Adipose tissue (tissue), 3 donors: ENCODE data around the gene ZNF444. TPM values are rescaled to one million over a fixed set of nuclear protein-coding genes. Genes with fewer than 3 reads are reported as not detected.

ENCODE experiments used
- H3K27ac ChIP-seq: one replicate; pipeline ENCODE4 v1.5.1; 2013; ENCODE audit warnings: low read depth, low read length
- WGBS, 3 donors: extraction: QIAGEN DNeasy Blood & Tissue Kit; methylation state at CpG; one replicate each; pipeline ENCODE4 v1.1.7; 2013; 5-methylcytosine and 5-hydroxymethylcytosine counted together
- polyA plus RNA-seq, 3 donors: library from polyadenylated mRNA; stranded (reverse); fragments of 200-250 nt; gene quantifications; one replicate each; pipeline ENCODE4 v1.2.3, GENCODE V29; 2013
- donor health status: healthy with polysubstance abuse.
- donor health status: Bipolar disorder and iron deficiency.
- donor health status: healthy.

The ZNF444 gene
- polyA plus RNA-seq, 3 donors: 13.7 to 32.2 (median 14.9) TPM

DNA sequence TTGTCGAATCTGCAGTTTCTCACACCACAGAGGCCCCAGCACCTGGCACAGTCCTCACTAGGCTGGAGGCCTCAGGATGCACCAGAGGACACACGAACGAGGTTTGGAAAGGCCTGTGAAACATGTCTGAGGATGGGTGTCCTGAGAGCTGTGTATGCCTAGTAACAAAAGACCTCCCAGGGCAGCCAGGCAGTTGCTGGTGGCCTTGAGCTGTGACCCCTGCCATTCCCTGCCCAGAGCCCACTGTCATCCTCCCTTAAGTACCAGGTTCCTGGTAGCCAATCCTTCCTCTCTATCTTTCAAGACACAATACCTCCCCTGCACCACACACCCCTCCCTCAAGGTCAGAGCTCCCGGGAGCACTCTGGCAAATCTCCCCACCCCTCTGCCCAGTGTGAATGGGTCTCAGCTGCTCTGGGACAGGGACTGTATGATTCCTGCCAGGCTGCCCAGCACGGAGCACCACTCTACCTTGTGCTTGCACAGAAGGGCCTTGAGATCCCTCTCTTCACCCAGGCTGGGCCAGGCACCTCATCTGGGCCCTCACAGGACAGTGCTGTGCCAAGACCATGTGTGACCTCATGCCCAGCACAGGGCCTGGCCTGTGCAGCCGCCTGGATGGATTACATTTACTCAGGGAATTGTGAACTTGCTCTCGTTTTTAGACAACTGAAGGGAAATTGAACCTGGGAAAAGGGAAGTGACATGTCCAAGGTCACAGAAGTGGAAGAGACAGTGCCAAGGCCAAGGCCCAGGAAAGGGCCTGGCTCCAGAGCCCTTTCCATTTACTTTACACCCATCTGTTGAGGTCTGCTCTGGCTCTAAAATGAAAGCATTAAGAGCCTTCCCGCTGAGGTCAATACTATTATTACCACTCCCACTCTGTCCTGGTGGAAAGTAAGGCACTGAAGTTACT, 22.2 kb upstream of the ZNF444 start:
- H3K27ac ChIP-seq: no peak overlapping the region
- WGBS, 3 donors: 19 to 34% (median 33%) methylated on average over 8 of the region's 8 CpGs

DNA sequence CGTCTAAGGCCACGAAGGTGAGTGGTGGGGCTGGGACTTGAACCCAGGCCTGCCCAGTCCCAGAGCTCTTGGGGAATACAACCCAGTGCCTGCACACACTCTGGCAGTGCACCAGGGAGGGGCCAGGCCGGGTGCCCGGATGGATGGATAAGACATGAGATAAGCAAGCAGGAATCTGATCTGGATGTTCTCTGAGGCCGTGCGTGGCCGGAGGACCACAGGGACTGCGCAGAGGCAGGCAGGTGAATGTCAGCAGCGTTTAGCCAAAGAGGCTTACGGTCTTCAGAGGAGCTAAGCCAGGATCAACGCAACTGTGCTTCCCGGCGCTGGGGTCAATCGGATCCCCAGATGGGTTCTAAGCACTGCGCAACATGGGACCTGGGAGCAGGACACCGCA, 21.5 kb upstream of the ZNF444 start:
- 19 to 24% (median 20%) methylated on average over 16 of the region's 16 CpGs for WGBS, 3 donors
- H3K27ac ChIP-seq: peak overlapping the region; percentile 60

DNA sequence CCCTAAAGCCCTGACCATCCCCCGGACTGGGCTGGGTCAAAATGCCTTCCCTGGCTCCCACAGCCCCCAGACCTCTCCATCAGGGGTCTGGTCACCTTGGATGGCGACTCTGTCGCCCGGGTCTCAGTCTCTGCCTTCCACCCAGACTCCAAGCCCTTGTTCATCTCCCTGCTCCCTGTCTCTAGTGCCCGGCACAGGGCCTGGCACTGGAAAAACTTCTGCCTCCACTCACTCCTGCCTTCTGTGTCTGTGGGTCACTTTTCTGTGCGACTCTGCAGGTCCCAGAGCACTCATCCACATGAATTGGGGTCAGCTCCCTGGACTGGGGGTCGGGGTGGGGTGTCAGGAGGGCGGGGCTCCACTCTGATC, 21.1 kb upstream of the ZNF444 start:
- peak overlapping the region; percentile 60 for H3K27ac ChIP-seq
- 5 to 11% (median 6%) methylated on average over 8 of the region's 8 CpGs for WGBS, 3 donors

DNA sequence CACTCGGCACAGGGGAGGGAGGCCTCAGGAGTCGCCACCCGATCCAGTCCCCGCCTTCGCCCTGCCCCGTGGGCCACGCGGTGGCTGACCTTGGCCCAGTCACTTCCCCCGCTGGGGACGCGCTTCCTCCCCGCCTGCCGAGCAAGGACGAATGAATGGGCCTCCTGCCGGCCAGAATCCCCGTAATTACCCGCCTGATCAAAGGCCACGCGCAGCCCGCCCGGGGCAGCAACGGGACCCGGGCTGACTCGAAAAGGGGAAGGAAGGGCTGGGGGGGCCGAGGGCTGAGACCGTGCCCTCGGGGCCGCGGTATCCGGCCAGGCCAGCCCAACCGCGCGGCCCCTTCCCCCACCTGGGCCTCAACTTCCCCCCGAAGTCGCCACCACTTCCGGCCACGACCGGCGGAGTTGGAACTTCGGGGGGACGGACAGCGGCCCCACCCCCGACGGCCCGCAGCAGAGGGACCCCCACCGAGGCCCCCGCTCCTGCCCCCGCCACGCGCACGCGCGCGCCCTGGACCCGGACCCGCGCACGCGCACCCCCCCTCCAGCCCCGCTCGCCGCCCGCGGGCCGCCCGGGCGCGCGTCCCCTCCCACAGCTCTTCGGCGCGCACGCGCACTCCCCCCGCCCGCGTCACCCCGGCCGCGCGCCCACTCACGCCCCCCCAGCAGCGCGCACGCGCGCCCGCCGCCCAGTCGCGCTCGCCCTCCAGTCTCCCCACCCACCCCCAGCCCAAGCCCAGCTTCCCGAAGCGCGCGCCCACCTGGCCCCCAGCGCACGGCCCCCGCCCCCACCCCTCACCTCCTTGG, 20.5 kb upstream of the ZNF444 start:
- peak overlapping the region; percentile 57 for H3K27ac ChIP-seq
- WGBS, 3 donors: 0 to 1% (median 1%) methylated on average over 22 to 95 of the region's 99 CpGs

DNA sequence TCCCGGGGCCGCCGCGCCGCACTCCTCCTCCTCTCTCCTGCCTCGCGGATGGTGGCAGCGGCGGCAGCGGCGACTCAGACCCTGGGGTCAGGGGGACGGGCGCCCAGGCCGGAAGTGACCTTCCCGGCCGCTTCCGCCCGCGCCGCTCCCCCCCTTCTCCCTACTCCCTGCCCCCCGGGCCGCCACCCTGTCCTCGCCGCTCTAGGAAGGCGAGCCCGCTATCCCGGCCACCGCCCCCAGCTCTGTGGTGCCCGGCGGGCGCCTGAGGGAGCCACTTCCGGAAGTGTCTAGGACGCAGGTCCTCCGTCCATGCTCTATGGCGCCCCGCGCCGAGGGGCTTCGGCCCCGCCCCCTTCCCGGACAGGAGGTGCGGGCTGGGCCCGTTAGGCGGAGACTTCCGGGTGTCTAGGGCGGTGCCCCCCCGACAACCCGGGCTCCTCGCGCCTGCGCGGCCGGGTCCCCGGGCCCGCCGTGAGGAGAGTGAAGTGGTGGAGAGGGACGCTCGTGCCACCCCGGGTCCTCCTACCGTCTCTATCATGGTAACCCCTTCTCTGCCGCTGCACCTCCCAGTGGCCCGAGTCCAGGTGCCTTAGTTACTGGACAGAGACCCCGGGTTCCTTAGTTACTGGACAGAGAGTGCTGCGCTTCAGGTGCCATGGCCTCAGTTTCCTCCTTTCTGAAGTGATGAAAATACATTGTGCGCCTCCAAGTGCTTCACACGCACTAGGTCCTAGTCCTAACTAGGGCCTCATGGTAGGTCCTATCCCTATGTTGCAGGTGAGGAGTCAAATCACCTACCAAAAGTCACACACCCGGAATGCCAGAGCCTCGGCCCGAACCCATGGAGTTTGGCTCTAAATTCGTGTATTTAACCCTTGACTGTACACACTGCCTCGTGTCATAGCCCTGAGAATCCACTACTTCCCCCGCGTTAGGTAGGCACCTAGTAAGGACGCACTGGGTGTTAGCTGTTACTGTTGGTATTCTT, 19.6 kb upstream of the ZNF444 start, which contains the start of gene ZNF787:
Gene ZNF787, minus strand, starts transcription at position 116 of the 988 bp plus-strand sequence. CDS start 18,078 bp downstream, outside the sequence.
- 5 to 7% (median 6%) methylated on average over 64 to 74 of the region's 74 CpGs for WGBS, 3 donors
- H3K27ac ChIP-seq: peak within 1 kb of the TSS; percentile 60

DNA sequence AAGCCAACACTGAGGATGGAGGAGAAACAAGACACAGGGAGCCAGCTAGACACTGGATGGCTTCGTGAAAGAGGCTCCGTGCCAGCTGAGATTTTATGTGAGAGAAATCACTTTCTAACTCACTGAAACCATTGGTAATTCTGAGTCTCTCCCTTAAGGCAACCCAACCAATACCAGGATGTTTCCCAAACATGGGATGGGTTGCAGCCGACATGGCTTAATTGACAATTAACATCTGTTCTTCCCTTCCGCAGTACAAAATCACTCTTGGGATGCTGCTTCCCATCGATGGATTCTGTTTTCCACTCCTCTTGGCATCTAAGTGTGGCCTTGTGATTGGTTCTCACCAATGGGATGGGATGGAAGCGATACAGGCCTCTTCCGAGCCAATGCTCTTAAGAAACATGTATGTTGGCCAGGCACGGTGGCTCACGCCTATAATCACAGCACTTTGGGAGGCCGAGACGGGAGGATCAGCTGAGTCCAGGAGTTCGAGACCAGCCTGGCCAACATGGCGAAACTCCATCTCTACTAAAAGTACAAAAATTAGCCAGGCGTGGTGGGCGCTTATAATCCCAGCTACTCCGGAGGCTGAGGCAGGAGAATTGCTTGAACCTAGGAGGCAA, 17.7 kb upstream of the ZNF444 start:
- no peak overlapping the region for H3K27ac ChIP-seq
- WGBS, 3 donors: 81 to 94% (median 84%) methylated on average over 16 of the region's 16 CpGs

DNA sequence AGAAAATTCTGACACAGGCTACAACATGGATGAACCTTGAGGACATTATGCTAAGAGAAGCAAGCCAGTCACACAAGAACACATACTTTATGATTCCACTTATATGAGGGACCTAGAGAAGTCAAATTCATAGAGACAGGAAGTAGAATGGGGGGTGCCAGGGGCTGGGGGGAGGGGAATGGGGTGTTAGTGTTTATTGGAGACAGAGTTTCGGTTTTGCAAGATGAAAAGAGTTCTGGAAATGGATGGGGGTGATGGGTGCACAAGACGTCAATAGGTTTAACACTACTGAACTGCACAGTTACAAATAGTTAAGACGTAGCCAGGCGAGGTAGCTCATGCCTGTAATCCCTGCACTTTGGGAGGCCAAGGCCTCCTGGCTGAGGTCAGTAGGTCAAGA, 16.5 kb upstream of the ZNF444 start:
- 84 to 95% (median 86%) methylated on average over 4 of the region's 4 CpGs for WGBS, 3 donors
- H3K27ac ChIP-seq: no peak overlapping the region

DNA sequence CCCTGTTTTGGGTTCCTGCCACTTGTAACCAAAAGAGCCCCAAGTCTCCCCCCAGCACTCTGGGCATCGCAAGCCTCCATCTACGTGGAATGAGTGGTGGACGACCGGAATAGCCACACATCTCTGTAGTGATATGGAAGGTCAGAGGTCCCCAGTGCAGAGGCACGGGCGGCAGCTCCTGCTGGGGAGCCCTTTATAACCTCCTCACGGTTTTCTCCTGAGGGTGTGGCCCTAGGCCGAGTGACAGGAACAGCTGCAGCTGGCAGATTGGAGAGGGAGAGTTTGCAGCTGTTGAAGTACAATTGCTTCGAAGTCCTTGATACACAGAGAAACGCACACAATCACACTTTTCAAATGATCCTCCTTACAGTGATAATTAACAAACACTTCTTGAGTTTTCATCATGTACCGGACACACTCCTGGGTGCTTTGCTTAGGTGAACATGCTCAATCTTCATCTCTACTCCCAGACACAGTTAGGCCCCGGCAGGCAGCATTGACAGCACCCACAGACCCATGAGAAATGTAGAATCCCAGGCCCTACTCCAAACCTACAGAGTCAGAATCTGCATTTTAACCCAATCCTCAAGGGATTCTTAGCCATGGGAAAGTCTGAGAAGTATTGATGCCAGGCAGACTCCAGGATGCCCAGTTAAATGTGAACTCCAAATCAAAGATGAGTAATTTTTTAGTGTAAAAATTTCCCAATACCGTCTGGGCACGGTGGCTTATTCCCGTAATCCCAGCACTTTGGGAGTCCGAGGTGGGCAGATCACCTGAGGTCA, 15.1 kb upstream of the ZNF444 start:
- no peak overlapping the region for H3K27ac ChIP-seq
- 46 to 76% (median 73%) methylated on average over 16 of the region's 16 CpGs for WGBS, 3 donors

DNA sequence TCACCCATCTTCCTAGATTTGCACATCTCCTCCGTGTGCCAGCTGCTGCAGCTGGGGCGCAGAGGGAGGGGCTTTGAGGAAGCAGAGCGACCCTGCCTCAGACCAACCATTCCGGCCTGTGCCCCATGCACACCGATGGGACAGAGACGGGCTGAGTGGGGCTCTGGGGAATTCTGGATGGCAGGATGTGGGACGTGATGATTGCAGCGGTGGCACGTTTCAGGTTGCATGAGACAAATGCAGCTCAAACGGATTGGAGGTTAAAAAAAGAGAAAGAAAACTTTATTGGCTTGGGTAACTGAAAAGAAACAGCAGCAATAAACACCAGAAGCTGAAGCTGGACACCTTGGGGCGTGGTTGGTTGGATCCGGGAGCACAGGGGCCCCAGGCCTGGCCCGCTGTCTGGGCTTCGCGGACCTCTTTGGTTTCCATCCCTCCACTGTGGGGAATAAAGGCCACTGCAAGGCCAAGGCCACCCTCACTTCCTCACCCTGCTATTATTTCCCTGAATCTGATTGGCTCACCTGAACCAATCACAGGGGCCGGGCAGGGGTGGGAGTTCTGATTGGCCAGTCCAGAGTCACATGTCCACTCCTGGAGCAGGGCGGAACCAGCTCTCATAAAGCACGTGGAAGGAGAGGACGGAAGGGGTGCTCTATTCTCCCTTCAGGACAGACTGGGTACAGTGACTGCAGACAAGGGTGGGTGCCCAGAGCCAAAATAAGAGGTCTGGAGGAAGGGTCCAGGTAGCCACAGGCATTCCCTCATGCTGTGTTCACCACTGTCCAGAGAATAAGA, 13.9 kb upstream of the ZNF444 start:
- no peak overlapping the region for H3K27ac ChIP-seq
- 87 to 90% (median 87%) methylated on average over 19 of the region's 19 CpGs for WGBS, 3 donors

DNA sequence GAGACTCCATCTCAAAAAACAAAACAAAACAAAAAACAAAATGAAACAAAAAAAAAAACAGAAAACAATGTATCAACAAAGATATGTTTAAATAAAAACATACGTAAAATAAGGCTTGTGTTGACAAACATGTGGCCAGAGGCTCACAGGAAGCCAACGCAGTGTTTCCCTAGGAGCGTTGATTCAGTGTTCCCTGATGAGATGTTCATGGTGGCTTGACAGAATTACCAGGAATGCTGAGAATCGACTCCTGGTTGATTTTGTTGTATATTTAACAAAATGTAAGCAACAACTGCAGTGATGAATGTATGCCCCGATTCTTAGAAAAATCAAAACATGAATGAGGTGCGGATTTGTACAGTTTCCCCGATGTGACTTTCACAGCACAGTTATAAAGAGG, 11.1 kb upstream of the ZNF444 start:
- WGBS, 3 donors: 83 to 87% (median 87%) methylated on average over 7 of the region's 7 CpGs

DNA sequence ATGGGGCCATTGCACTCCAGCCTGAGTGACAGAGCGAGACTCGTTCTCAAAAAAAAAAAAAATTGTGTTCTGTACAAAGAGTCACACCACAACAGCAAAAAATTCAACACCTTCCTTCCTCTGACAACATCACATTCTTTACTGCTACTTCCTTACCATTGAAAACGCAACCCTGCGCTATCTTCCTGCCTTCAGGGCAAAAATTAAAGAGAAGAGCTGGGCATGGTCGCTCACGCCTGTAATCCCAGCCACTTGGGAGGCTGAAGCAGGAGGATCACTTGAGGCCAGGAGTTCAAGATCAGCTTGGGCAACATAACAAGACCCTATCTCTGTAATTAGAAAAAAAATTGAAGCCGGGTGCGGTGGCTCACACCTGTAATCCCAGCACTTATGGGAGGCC, 9.4 kb upstream of the ZNF444 start:
- 63 to 94% (median 72%) methylated on average over 8 of the region's 8 CpGs for WGBS, 3 donors
- no peak overlapping the region for H3K27ac ChIP-seq

More for the DNA sequence above, 11.1 kb upstream of the ZNF444 start:
- H3K27ac ChIP-seq: no peak overlapping the region

DNA sequence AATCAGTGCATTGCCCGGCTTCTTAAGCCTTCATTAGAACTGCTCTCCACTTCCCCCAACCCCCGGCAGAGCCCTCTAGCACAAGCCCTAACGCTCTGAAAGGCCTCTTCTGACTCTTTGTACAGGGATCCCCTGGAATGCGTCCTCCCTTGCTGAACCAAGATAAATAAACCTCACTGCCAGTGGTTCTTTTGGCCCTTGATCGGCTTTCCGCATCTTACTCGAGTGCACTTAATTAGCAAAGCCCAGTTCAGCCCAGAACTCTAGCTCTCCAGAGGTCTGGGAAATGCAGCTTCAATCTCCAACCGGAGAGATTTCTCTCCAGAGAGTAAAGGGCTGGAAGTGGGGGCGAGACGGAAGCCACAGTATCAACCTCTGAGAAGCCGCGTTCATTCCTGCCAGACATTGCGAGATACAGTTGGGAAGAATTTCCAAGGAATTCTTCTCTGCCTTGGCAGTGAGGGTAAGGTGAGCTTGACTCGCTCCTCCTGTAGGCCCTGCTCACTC, 8.7 kb upstream of the ZNF444 start:
- H3K27ac ChIP-seq: no peak overlapping the region
- WGBS, 3 donors: 48 to 67% (median 50%) methylated on average over 14 of the region's 14 CpGs

DNA sequence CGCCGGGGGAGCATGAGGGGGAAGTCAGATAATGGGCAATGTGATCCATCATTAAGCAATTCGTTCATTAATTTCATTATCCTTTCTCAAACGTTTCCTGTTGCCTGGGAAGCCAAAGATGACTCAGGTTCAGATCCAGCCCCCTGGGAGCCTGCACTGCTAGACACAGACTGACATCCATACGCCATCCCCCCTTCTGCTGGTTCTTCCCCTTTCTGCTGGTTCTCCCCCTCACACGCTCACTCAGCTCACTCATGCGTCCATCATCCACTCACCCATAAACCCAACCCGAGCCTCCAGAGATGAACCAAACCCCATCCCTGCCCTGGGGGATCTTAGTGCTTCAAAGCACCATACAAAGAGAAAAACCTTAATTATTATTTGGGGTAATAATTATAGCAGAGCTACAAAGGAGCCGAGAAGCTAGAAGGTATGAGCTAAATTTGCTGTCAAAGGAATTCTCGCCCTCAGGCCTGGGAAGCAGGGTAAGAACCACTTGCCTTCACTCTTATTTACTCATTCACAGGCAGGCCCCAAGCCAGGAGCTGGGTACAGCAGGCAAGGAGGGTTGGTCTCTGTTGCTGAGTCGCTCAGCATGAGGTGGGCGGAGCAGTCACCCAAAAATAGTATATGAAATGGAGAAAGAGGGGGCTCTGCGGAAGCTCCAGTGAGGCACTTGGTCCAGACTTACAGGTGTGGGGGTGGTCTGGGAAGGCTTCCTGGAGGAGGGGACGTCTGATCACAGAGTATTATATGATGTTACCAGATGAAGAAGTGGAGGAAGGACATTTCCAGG, 7.0 kb upstream of the ZNF444 start:
- 61 to 80% (median 64%) methylated on average over 14 of the region's 14 CpGs for WGBS, 3 donors
- no peak overlapping the region for H3K27ac ChIP-seq

DNA sequence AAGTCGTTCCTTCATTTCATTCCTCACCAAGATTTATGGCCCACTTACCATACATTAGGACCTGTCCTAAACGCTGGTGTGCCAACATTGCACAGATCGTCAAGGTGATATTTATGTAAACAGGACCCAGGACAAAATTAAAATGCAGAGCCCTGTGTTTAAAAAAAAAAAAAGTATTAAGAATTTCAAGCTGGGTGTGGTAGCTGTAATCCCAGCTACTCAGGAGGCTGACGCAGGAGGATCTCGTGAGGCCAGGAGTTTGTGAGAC, 6.5 kb upstream of the ZNF444 start:
- no peak overlapping the region for H3K27ac ChIP-seq
- 74 to 78% (median 75%) methylated on average over 5 of the region's 5 CpGs for WGBS, 3 donors

DNA sequence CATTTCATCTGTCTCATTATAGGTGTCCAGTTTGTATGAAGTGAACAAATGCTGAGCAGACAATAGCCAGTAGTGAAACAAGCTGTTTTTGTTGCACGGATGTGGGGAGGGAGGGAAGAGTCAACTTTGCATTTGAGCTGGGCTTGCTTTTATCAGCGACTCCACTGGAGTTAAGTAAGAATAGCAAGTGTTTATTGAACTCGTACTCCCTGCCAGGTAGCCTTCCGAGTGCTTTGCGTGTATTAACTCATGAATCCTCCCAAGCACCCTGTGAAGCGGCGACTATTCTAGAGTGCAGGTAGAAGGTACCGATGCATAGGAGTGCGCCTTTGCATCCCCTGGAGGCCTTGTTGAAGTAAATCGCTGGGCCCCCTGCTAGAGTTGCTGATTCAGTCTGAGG, 4.7 kb upstream of the ZNF444 start:
- WGBS, 3 donors: 44 to 75% (median 70%) methylated on average over 10 of the region's 10 CpGs
- no peak overlapping the region for H3K27ac ChIP-seq

DNA sequence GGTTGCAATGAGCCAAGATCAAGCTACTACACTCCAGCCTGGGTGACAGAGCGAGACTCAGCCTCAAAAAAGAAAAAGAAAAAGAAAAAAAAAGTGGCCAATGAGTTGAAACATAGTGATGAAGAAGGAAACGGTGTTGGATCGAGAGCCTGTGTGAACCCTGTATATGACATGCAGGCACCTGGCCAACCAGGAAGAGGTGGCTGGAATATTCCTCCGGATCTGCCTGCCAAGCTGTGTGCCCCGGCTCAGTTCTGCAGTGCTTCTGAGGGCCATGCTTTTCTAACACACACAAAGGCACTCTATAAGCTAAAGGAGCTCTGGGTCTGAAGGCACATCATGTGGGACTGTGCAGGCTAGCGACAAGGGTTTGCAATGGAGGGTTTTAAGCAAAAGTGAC, 3.7 kb upstream of the ZNF444 start:
- WGBS, 3 donors: 30 to 56% (median 49%) methylated on average over 6 of the region's 6 CpGs
- H3K27ac ChIP-seq: no peak overlapping the region
